ENCODE data around the gene KLC1. TPM values are rescaled to one million over a fixed set of nuclear protein-coding genes. Genes with fewer than 3 reads are reported as not detected.
A peak's percentile ranks its signal among the peaks of the same experiment; 100 is the strongest.
"Not testable (repeated sequence)": the region's sequence is repeated elsewhere in the genome, so short reads cannot be mapped to it uniquely, and the experiment has no call there.

KLC1 gene
- total and polyA plus RNA-seq, 4 donors: 71.7 to 315 (median 222) TPM

GRCh38 chr14:103687712-103688111, 58.7 kb downstream of the KLC1 start:
- ATAC-seq (ENCODE audit: low FRiP score) (no peak), DNase-seq (peak in 1 of 2 donors; percentile 26)
- H3K27ac ChIP-seq (ENCODE audit: low read depth in 1 of 2, low read length in 2 of 2): no peak overlapping the region
- no peak overlapping the region for H3K4me3 ChIP-seq (ENCODE audit: low read length in 2 of 2)
- intact Hi-C loops (cut with DNase I): no loop called here
- 29 to 32% methylated on average over 4 of the region's 4 CpGs for WGBS, 2 donors
- peaks cover 0 to 8% of the 10 kb centered on the region in 2 donors for H3K36me3 ChIP-seq (ENCODE audit: control insufficient read depth in 1 of 2, insufficient read depth in 2 of 2, low read length in 1 of 2)
- H3K9me3 ChIP-seq (ENCODE audit: control insufficient read depth, low read length): no peaks in the 10 kb centered on the region
- H3K27me3 ChIP-seq (ENCODE audit: control insufficient read depth in 1 of 2, insufficient read depth in 2 of 2, low read length in 1 of 2): no peaks in the 10 kb centered on the region
- H3K4me1 ChIP-seq (ENCODE audit: control insufficient read depth in 1 of 2, insufficient read depth in 2 of 2, low read length in 2 of 2): no peaks in the 10 kb centered on the region

GRCh38 chr14:103688441-103688840, 59.4 kb downstream of the KLC1 start:
- H3K27ac ChIP-seq (ENCODE audit: low read depth in 1 of 2, low read length in 2 of 2): peak overlapping the region in 1 of 2 donors; percentile 22
- WGBS, 2 donors: 86 to 87% methylated on average over 5 of the region's 5 CpGs

GRCh38 chr14:103688906-103689902, 60.2 kb downstream of the KLC1 start:
- H3K9me3 ChIP-seq (ENCODE audit: control insufficient read depth, low read length): no peaks in the 10 kb centered on the region
- no peaks in the 10 kb centered on the region for H3K27me3 ChIP-seq (ENCODE audit: control insufficient read depth in 1 of 2, insufficient read depth in 2 of 2, low read length in 1 of 2)
- H3K36me3 ChIP-seq (ENCODE audit: control insufficient read depth in 1 of 2, insufficient read depth in 2 of 2, low read length in 1 of 2): peaks cover 0 to 14% of the 10 kb centered on the region in 2 donors
- DNase-seq (peak; percentile 64 to 84), ATAC-seq (ENCODE audit: low FRiP score) (peak; percentile 45)
- intact Hi-C loops (cut with DNase I): no loop called here
- no peaks in the 10 kb centered on the region for H3K4me1 ChIP-seq (ENCODE audit: control insufficient read depth in 1 of 2, insufficient read depth in 2 of 2, low read length in 2 of 2)
- WGBS, 2 donors: 28 to 31% methylated on average over 16 of the region's 16 CpGs
- peak overlapping the region in 1 of 2 donors; percentile 38 for H3K27ac ChIP-seq (ENCODE audit: low read depth in 1 of 2, low read length in 2 of 2)
- no peak overlapping the region for H3K4me3 ChIP-seq (ENCODE audit: low read length in 2 of 2)

More at GRCh38 chr14:103688441-103688840, 59.4 kb downstream of the KLC1 start:
- no peaks in the 10 kb centered on the region for H3K27me3 ChIP-seq (ENCODE audit: control insufficient read depth in 1 of 2, insufficient read depth in 2 of 2, low read length in 1 of 2)
- H3K4me1 ChIP-seq (ENCODE audit: control insufficient read depth in 1 of 2, insufficient read depth in 2 of 2, low read length in 2 of 2): no peaks in the 10 kb centered on the region
- H3K36me3 ChIP-seq (ENCODE audit: control insufficient read depth in 1 of 2, insufficient read depth in 2 of 2, low read length in 1 of 2): peaks cover 0 to 11% of the 10 kb centered on the region in 2 donors
- DNase-seq (peak in 1 of 2 donors; percentile 33), ATAC-seq (ENCODE audit: low FRiP score) (no peak)
- intact Hi-C loops (cut with DNase I): no loop called here
- H3K9me3 ChIP-seq (ENCODE audit: control insufficient read depth, low read length): no peaks in the 10 kb centered on the region
- no peak overlapping the region for H3K4me3 ChIP-seq (ENCODE audit: low read length in 2 of 2)

- DNase-seq: peak in 1 of 2 donors; percentile 40
- no peak overlapping the region for H3K4me3 ChIP-seq (ENCODE audit: low read length in 2 of 2)
- no peak overlapping the region for H3K27ac ChIP-seq (ENCODE audit: low read depth in 1 of 2, low read length in 2 of 2)
- H3K4me1 ChIP-seq (ENCODE audit: control insufficient read depth in 1 of 2, insufficient read depth in 2 of 2, low read length in 2 of 2): no peaks in the 10 kb centered on the region
- H3K9me3 ChIP-seq (ENCODE audit: control insufficient read depth, low read length): no peaks in the 10 kb centered on the region
- no peak for ATAC-seq (ENCODE audit: low FRiP score)
- peaks cover 0 to 14% of the 10 kb centered on the region in 2 donors for H3K36me3 ChIP-seq (ENCODE audit: control insufficient read depth in 1 of 2, insufficient read depth in 2 of 2, low read length in 1 of 2)
- 87 to 89% methylated on average over 8 of the region's 8 CpGs for WGBS, 2 donors
- intact Hi-C loops (cut with DNase I): no loop called here
- H3K27me3 ChIP-seq (ENCODE audit: control insufficient read depth in 1 of 2, insufficient read depth in 2 of 2, low read length in 1 of 2): no peaks in the 10 kb centered on the region
These were observed 61.3 kb downstream of the KLC1 start for GRCh38 chr14:103690332-103690731.

GRCh38 chr14:103691655-103692054, 62.6 kb downstream of the KLC1 start:
- H3K9me3 ChIP-seq (ENCODE audit: control insufficient read depth, low read length); H3K4me1 ChIP-seq (ENCODE audit: control insufficient read depth in 1 of 2, insufficient read depth in 2 of 2, low read length in 2 of 2); H3K4me3 ChIP-seq (ENCODE audit: low read length in 2 of 2); intact Hi-C loops (cut with DNase I); H3K27ac ChIP-seq (ENCODE audit: low read depth in 1 of 2, low read length in 2 of 2); ATAC-seq (ENCODE audit: low FRiP score); H3K27me3 ChIP-seq (ENCODE audit: control insufficient read depth in 1 of 2, insufficient read depth in 2 of 2, low read length in 1 of 2): not testable (repeated sequence)
- H3K36me3 ChIP-seq (ENCODE audit: control insufficient read depth in 1 of 2, insufficient read depth in 2 of 2, low read length in 1 of 2): peaks cover 0 to 11% of the 10 kb centered on the region in 2 donors
- DNase-seq: peak in 1 of 2 donors; percentile 25
- 89 to 90% methylated on average over 5 of the region's 5 CpGs for WGBS, 2 donors

- 91 to 92% methylated on average over 17 of the region's 17 CpGs for whole genome bisulfite sequencing, 2 donors
- intact Hi-C loops (cut with DNase I): no loop called here
- Histone ChIP-seq H3K4me1 (ENCODE audit: control insufficient read depth in 1 of 2, insufficient read depth in 2 of 2, low read length in 2 of 2) (no peaks in the 10 kb centered on the region), H3K27me3 (ENCODE audit: control insufficient read depth in 1 of 2, insufficient read depth in 2 of 2, low read length in 1 of 2) (no peaks in the 10 kb centered on the region), H3K27ac (ENCODE audit: low read depth in 1 of 2, low read length in 2 of 2) (no peak overlapping the region), H3K9me3 (ENCODE audit: control insufficient read depth, low read length) (no peaks in the 10 kb centered on the region), H3K4me3 (ENCODE audit: low read length in 2 of 2) (no peak overlapping the region), H3K36me3 (ENCODE audit: control insufficient read depth in 1 of 2, insufficient read depth in 2 of 2, low read length in 1 of 2) (peaks cover 0 to 11% of the 10 kb centered on the region in 2 donors)
- no peak for ATAC-seq (ENCODE audit: low FRiP score)
- peak in 1 of 2 donors; percentile 55 for DNase-seq
These were observed 63.1 kb downstream of the KLC1 start for GRCh38 chr14:103692159-103692558.

GRCh38 chr14:103692871-103693270, 63.9 kb downstream of the KLC1 start:
- Histone ChIP-seq H3K9me3 (ENCODE audit: control insufficient read depth, low read length) (no peaks in the 10 kb centered on the region), H3K36me3 (ENCODE audit: control insufficient read depth in 1 of 2, insufficient read depth in 2 of 2, low read length in 1 of 2) (peaks cover 0 to 11% of the 10 kb centered on the region in 2 donors), H3K27me3 (ENCODE audit: control insufficient read depth in 1 of 2, insufficient read depth in 2 of 2, low read length in 1 of 2) (no peaks in the 10 kb centered on the region), H3K4me1 (ENCODE audit: control insufficient read depth in 1 of 2, insufficient read depth in 2 of 2, low read length in 2 of 2) (no peaks in the 10 kb centered on the region), H3K4me3 (ENCODE audit: low read length in 2 of 2) (no peak overlapping the region), H3K27ac (ENCODE audit: low read depth in 1 of 2, low read length in 2 of 2) (no peak overlapping the region)
- peak in 1 of 2 donors; percentile 37 for DNase-seq
- intact Hi-C loops (cut with DNase I): no loop called here
- WGBS, 2 donors: 80 to 82% methylated on average over 12 of the region's 12 CpGs
- no peak for ATAC-seq (ENCODE audit: low FRiP score)

- Histone ChIP-seq H3K27me3 (ENCODE audit: control insufficient read depth in 1 of 2, insufficient read depth in 2 of 2, low read length in 1 of 2) (no peaks in the 10 kb centered on the region), H3K4me1 (ENCODE audit: control insufficient read depth in 1 of 2, insufficient read depth in 2 of 2, low read length in 2 of 2) (no peaks in the 10 kb centered on the region), H3K9me3 (ENCODE audit: control insufficient read depth, low read length) (no peaks in the 10 kb centered on the region), H3K4me3 (ENCODE audit: low read length in 2 of 2) (no peak overlapping the region), H3K27ac (ENCODE audit: low read depth in 1 of 2, low read length in 2 of 2) (no peak overlapping the region), H3K36me3 (ENCODE audit: control insufficient read depth in 1 of 2, insufficient read depth in 2 of 2, low read length in 1 of 2) (peaks cover 0 to 11% of the 10 kb centered on the region in 2 donors)
- ATAC-seq (ENCODE audit: low FRiP score): no peak
- WGBS, 2 donors: 84 to 85% methylated on average over 22 of the region's 22 CpGs
- DNase-seq: peak in 1 of 2 donors; percentile 62
- intact Hi-C loops (cut with DNase I): no loop called here
These were observed 64.5 kb downstream of the KLC1 start for GRCh38 chr14:103693515-103693914.
